ENCODE measurements around the gene LAD1. TPM values are rescaled to one million over a fixed set of nuclear protein-coding genes. Genes with fewer than 3 reads are reported as not detected.

Gene LAD1
- polyA plus RNA-seq, 2 of the 4 experiments (the other 2 are of a cell fraction) = 0.19 to 1.1 TPM

- Histone ChIP-seq H3K4me1 (peaks cover 17% of the 10 kb centered on the region), H3K9me3 (peaks cover 9% of the 10 kb centered on the region), H3K27ac (no peak overlapping the region), H3K4me2 (no peak overlapping the region), H3K4me3 (no peak overlapping the region)
- ATAC-seq (no peak), FAIRE-seq (no peak), DNase-seq (ENCODE audit: low read depth in 1 of 2, low spot score in 1 of 2) (no peak)
- TF ChIP-seq HEYL (CRISPR knock-in tag; IDR thresholded peaks at IDR 0.05) = no peak
- no peak for TF ChIP-seq HDAC2 (IDR thresholded peaks at IDR 0.05)
- TF ChIP-seq BHLHE40 (IDR thresholded peaks at IDR 0.05; ENCODE audit: low read depth, low read length) = no peak
- TF ChIP-seq E2F6 (IDR thresholded peaks at IDR 0.05; ENCODE audit: borderline replicate concordance, low read depth) = no peak
- TF ChIP-seq EHMT2 (IDR thresholded peaks at IDR 0.05; ENCODE audit: low read depth) = no peak
- TF ChIP-seq BCL3 (IDR thresholded peaks at IDR 0.05) = no peak
- TF ChIP-seq NR3C1 (IDR thresholded peaks at IDR 0.05) = no peak
- no peak for TF ChIP-seq ESRRA (IDR thresholded peaks at IDR 0.05; ENCODE audit: borderline replicate concordance, low read length)
- TF ChIP-seq JUN (IDR thresholded peaks at IDR 0.05) = no peak
- TF ChIP-seq TFCP2L1 (CRISPR knock-in tag; IDR thresholded peaks at IDR 0.05) = no peak
- TF ChIP-seq MAX (IDR thresholded peaks at IDR 0.05) = no peak
- TF ChIP-seq RARB (CRISPR knock-in tag; IDR thresholded peaks at IDR 0.05) = no peak
- TF ChIP-seq HES2 (IDR thresholded peaks at IDR 0.05) = no peak
- no peak for TF ChIP-seq GATA3 (IDR thresholded peaks at IDR 0.05; ENCODE audit: borderline replicate concordance)
- TF ChIP-seq PBX3 (IDR thresholded peaks at IDR 0.05) = no peak
- TF ChIP-seq HOXB13 (CRISPR knock-in tag; IDR thresholded peaks at IDR 0.05; ENCODE audit: low read depth) = no peak
- ChIA-PET CTCF (interaction anchor here (9.8 to 20.2 kb wide), 4 partner anchors 11 to 65 kb away, joined by 158 to 376 read pairs (median 276); partner anchors contain the start of genes CSRP1 and PHLDA3), POLR2A (no interaction called here)
- 83% methylated on average over 4 of the region's 4 CpGs for WGBS (ENCODE audit: missing lambda C conversion rate)
Measured at GRCh38 chr1:201444792-201445191, 45.7 kb upstream of the LAD1 start.

- FAIRE-seq = no peak
- H3K9me3 ChIP-seq = peaks cover 9% of the 10 kb centered on the region
- DNase-seq (ENCODE audit: low read depth in 1 of 2, low spot score in 1 of 2) = no peak
- ATAC-seq = no peak
- peaks cover 13% of the 10 kb centered on the region for H3K4me1 ChIP-seq
- H3K4me2 ChIP-seq = no peak overlapping the region
- H3K4me3 ChIP-seq = no peak overlapping the region
- 90% methylated on average over 7 of the region's 7 CpGs for WGBS (ENCODE audit: missing lambda C conversion rate)
- CTCF ChIA-PET = interaction anchor here (9.8 to 20.2 kb wide), 4 partner anchors 9 to 66 kb away, joined by 158 to 376 read pairs (median 276); partner anchors contain the start of genes CSRP1 and PHLDA3
- POLR2A ChIA-PET = no interaction called here
- H3K27ac ChIP-seq = no peak overlapping the region
- TF ChIP-seq TP53 (CRISPR knock-in tag; IDR thresholded peaks at IDR 0.05) (no peak), KDM5A (IDR thresholded peaks at IDR 0.05) (no peak), ZFP36 (IDR thresholded peaks at IDR 0.05; ENCODE audit: borderline replicate concordance, partially characterized antibody) (no peak), RARB (CRISPR knock-in tag; IDR thresholded peaks at IDR 0.05) (no peak), RCOR1 (IDR thresholded peaks at IDR 0.05; ENCODE audit: low read depth, low read length) (no peak), FOSB (CRISPR knock-in tag; IDR thresholded peaks at IDR 0.05) (no peak), EHMT2 (IDR thresholded peaks at IDR 0.05; ENCODE audit: low read depth) (no peak), PBX3 (IDR thresholded peaks at IDR 0.05) (no peak), E2F6 (IDR thresholded peaks at IDR 0.05; ENCODE audit: borderline replicate concordance, low read depth) (no peak), CHD2 (IDR thresholded peaks at IDR 0.05; ENCODE audit: low read length, partially characterized antibody) (no peak), SREBF2 (IDR thresholded peaks at IDR 0.05) (no peak), ZC3H11A (IDR thresholded peaks at IDR 0.05) (no peak), POLR2A (IDR thresholded peaks at IDR 0.05; ENCODE audit: low read length) (no peak), HMGXB4 (CRISPR knock-in tag; IDR thresholded peaks at IDR 0.05; ENCODE audit: borderline replicate concordance) (no peak), USF2 (IDR thresholded peaks at IDR 0.05) (no peak), JUN (IDR thresholded peaks at IDR 0.05) (no peak), CTCF (IDR thresholded peaks at IDR 0.05) (no peak), GATA3 (IDR thresholded peaks at IDR 0.05; ENCODE audit: borderline replicate concordance) (no peak)
Measured at GRCh38 chr1:201443747-201444146, 44.6 kb upstream of the LAD1 start.

Data from A549 (cell line).